HUES48 (cell line): ENCODE data around the gene RLN3.

Source experiments
- H3K27ac ChIP-seq: one replicate; pipeline ENCODE4 v1.7.0; 2013; ENCODE audit warnings: low read depth, low read length, inconsistent platforms
- H3K27me3 ChIP-seq: 2 replicates; pipeline ENCODE4 v1.6.1; 2013; ENCODE audit warnings: mild to moderate bottlenecking, low read length; ENCODE audit not compliant: control insufficient read depth, insufficient read depth
- H3K36me3 ChIP-seq: 2 replicates; pipeline ENCODE4 v1.6.1; 2013; ENCODE audit warnings: low read length; ENCODE audit not compliant: control insufficient read depth, insufficient read depth
- H3K4me1 ChIP-seq: 2 replicates; pipeline ENCODE4 v1.6.1; 2013; ENCODE audit warnings: mild to moderate bottlenecking, low read length; ENCODE audit not compliant: control insufficient read depth, insufficient read depth
- H3K4me3 ChIP-seq: 2 replicates; pipeline ENCODE4 v1.5.1; 2013; ENCODE audit warnings: mild to moderate bottlenecking, low read depth, low read length
- H3K9ac ChIP-seq: 2 replicates; pipeline ENCODE4 v1.6.1; 2013; ENCODE audit warnings: mild to moderate bottlenecking, low read depth, low read length, moderate library complexity
- H3K9me3 ChIP-seq: 2 replicates; pipeline ENCODE4 v1.6.1; 2013; ENCODE audit warnings: low read length; ENCODE audit not compliant: control insufficient read depth, insufficient read depth

Gene RLN3

GRCh38 chr19:13984186-13984585, 43.8 kb upstream of the RLN3 start:
- Histone ChIP-seq H3K36me3 (0 out of 2 replicates have a peak, but pooled peaks cover 5% of the 10 kb centered on the region), H3K4me3 (no peak overlapping the region), H3K9ac (no peak overlapping the region), H3K9me3 (no peaks in the 10 kb centered on the region), H3K27ac (no peak overlapping the region), H3K4me1 (peaks cover 38% of the 10 kb centered on the region), H3K27me3 (no peaks in the 10 kb centered on the region)

- Histone ChIP-seq H3K9ac (no peak overlapping the region), H3K36me3 (0 out of 2 replicates have a peak, but pooled peaks cover 5% of the 10 kb centered on the region), H3K27ac (no peak overlapping the region), H3K27me3 (no peaks in the 10 kb centered on the region), H3K9me3 (no peaks in the 10 kb centered on the region), H3K4me1 (peaks cover 29% of the 10 kb centered on the region), H3K4me3 (no peak overlapping the region)
Measured at GRCh38 chr19:13984875-13985741, 42.8 kb upstream of the RLN3 start.

GRCh38 chr19:13985771-13986347, 42.1 kb upstream of the RLN3 start:
- Histone ChIP-seq H3K27me3 (no peaks in the 10 kb centered on the region), H3K4me3 (no peak overlapping the region), H3K9me3 (no peaks in the 10 kb centered on the region), H3K36me3 (0 out of 2 replicates have a peak, but pooled peaks cover 5% of the 10 kb centered on the region), H3K27ac (peak overlapping the region; percentile 81), H3K4me1 (peaks cover 29% of the 10 kb centered on the region), H3K9ac (peak overlapping the region; percentile 61)

GRCh38 chr19:13986348-13986904, 41.5 kb upstream of the RLN3 start:
- no peak overlapping the region for H3K4me3 ChIP-seq
- 0 out of 2 replicates have a peak, but pooled peaks cover 5% of the 10 kb centered on the region for H3K36me3 ChIP-seq
- no peaks in the 10 kb centered on the region for H3K27me3 ChIP-seq
- H3K4me1 ChIP-seq = peaks cover 29% of the 10 kb centered on the region
- peak overlapping the region; percentile 81 for H3K27ac ChIP-seq
- peak overlapping the region; percentile 61 for H3K9ac ChIP-seq
- no peaks in the 10 kb centered on the region for H3K9me3 ChIP-seq

GRCh38 chr19:13987101-13987890, 40.7 kb upstream of the RLN3 start:
- no peaks in the 10 kb centered on the region for H3K9me3 ChIP-seq
- peak overlapping the region; percentile 81 for H3K27ac ChIP-seq
- no peak overlapping the region for H3K4me3 ChIP-seq
- H3K9ac ChIP-seq = no peak overlapping the region
- H3K4me1 ChIP-seq = peaks cover 29% of the 10 kb centered on the region
- no peaks in the 10 kb centered on the region for H3K27me3 ChIP-seq
- H3K36me3 ChIP-seq = peaks cover 7% of the 10 kb centered on the region

- no peaks in the 10 kb centered on the region for H3K9me3 ChIP-seq
- H3K4me3 ChIP-seq = no peak overlapping the region
- peaks cover 24% of the 10 kb centered on the region for H3K4me1 ChIP-seq
- no peak overlapping the region for H3K27ac ChIP-seq
- H3K27me3 ChIP-seq = no peaks in the 10 kb centered on the region
- H3K9ac ChIP-seq = no peak overlapping the region
- H3K36me3 ChIP-seq = peaks cover 10% of the 10 kb centered on the region
Measured at GRCh38 chr19:13989487-13989886, 38.5 kb upstream of the RLN3 start.

- peaks cover 10% of the 10 kb centered on the region for H3K36me3 ChIP-seq
- H3K9me3 ChIP-seq = no peaks in the 10 kb centered on the region
- H3K4me1 ChIP-seq = peaks cover 24% of the 10 kb centered on the region
- no peak overlapping the region for H3K4me3 ChIP-seq
- no peak overlapping the region for H3K27ac ChIP-seq
- H3K9ac ChIP-seq = no peak overlapping the region
- no peaks in the 10 kb centered on the region for H3K27me3 ChIP-seq
Measured at GRCh38 chr19:13990085-13990484, 37.9 kb upstream of the RLN3 start.

- Histone ChIP-seq H3K36me3 (peaks cover 11% of the 10 kb centered on the region), H3K9me3 (no peaks in the 10 kb centered on the region), H3K27me3 (no peaks in the 10 kb centered on the region), H3K27ac (no peak overlapping the region), H3K4me1 (peaks cover 8% of the 10 kb centered on the region), H3K9ac (no peak overlapping the region), H3K4me3 (no peak overlapping the region)
Measured at GRCh38 chr19:13992025-13992424, 35.9 kb upstream of the RLN3 start.

GRCh38 chr19:13993590-13994300, 34.2 kb upstream of the RLN3 start:
- peaks cover 14% of the 10 kb centered on the region for H3K36me3 ChIP-seq

GRCh38 chr19:13995017-13995728, 32.8 kb upstream of the RLN3 start:
- peaks cover 17% of the 10 kb centered on the region for H3K36me3 ChIP-seq
- no peak overlapping the region for H3K4me3 ChIP-seq
- H3K27me3 ChIP-seq = no peaks in the 10 kb centered on the region
- no peaks in the 10 kb centered on the region for H3K4me1 ChIP-seq
- H3K27ac ChIP-seq = no peak overlapping the region
- no peak overlapping the region for H3K9ac ChIP-seq
- peaks cover 10% of the 10 kb centered on the region for H3K9me3 ChIP-seq

More at GRCh38 chr19:13993590-13994300, 34.2 kb upstream of the RLN3 start:
- no peak overlapping the region for H3K9ac ChIP-seq
- no peak overlapping the region for H3K4me3 ChIP-seq
- peaks cover 4% of the 10 kb centered on the region for H3K9me3 ChIP-seq
- no peaks in the 10 kb centered on the region for H3K27me3 ChIP-seq
- H3K4me1 ChIP-seq = no peaks in the 10 kb centered on the region
- H3K27ac ChIP-seq = no peak overlapping the region
